Mammary epithelial cell (primary cell): Measurements from ENCODE around the gene SLC9C2.

Experiments used
- CTCF ChIP-seq, 2 donors: IDR thresholded peaks in 1 of 2; conservative IDR thresholded peaks in 1 of 2; 2 replicates each; pipeline ENCODE4 v1.5.1; 2011 to 2012; ENCODE audit warnings: inconsistent platforms in 2 of 2, low read length in 2 of 2, mild to moderate bottlenecking in 2 of 2, control low read depth in 1 of 2, low read depth in 1 of 2; ENCODE audit not compliant: insufficient read depth in 1 of 2; ENCODE audit errors: extremely low read depth in 1 of 2
- EZH2 ChIP-seq: IDR thresholded peaks from 2 replicates; pipeline ENCODE4 v1.6.1; 2012; ENCODE audit warnings: low read length, inconsistent platforms, borderline replicate concordance

- TF ChIP-seq CTCF (conservative IDR thresholded peaks at IDR 0.05 in 1 of 2, IDR thresholded peaks at IDR 0.05 in 1 of 2; ENCODE audit: extremely low read depth in 1 of 2, insufficient read depth in 1 of 2, low read depth in 1 of 2, low read length in 2 of 2) (no peak), EZH2 (no peak)
These were observed 98.6 kb downstream of the SLC9C2 start for GRCh38 chr1:173504268-173504667.
